BLaER1 treated with 17β-estradiol and CSF1 and Interleukin-3, amounts not matched to agents 10 nM and 100 nM (cell line): Measurements from ENCODE around the gene MZF1.

Experiments used
- H3K27ac ChIP-seq, 11 experiments: shearing (Covaris generic); formaldehyde crosslinking; 2 replicates each; pipeline ENCODE4 v1.8.1; 2022
- H3K27me3 ChIP-seq, 11 experiments: shearing (Covaris generic); formaldehyde crosslinking; 2 replicates each; pipeline ENCODE4 v1.8.1; 2022
- H3K36me3 ChIP-seq, 11 experiments: shearing (Covaris generic); formaldehyde crosslinking; 2 replicates each; pipeline ENCODE4 v1.8.1; 2022
- H3K4me1 ChIP-seq, 10 experiments: shearing (Covaris generic); formaldehyde crosslinking; 2 replicates each; pipeline ENCODE4 v1.8.1; 2022
- H3K4me2 ChIP-seq, 11 experiments: shearing (Covaris generic); formaldehyde crosslinking; 2 replicates each; pipeline ENCODE4 v1.8.1; 2022
- H3K4me3 ChIP-seq, 10 experiments: shearing (Covaris generic); formaldehyde crosslinking; 2 replicates each; pipeline ENCODE4 v1.8.1; 2022
- H3K9ac ChIP-seq, 11 experiments: shearing (Covaris generic); formaldehyde crosslinking; 2 replicates each; pipeline ENCODE4 v1.8.1; 2022
- H3K9me3 ChIP-seq, 11 experiments: shearing (Covaris generic); formaldehyde crosslinking; replicated peaks in 1 of 11; 2 replicates each; pipeline ENCODE4 v1.8.1; 2022
- H4K20me1 ChIP-seq, 11 experiments: shearing (Covaris generic); formaldehyde crosslinking; 2 replicates each; pipeline ENCODE4 v1.8.1; 2022
- Cebpa-rat ChIP-seq, 11 experiments: shearing (Covaris generic); IDR thresholded peaks; 2 replicates each; pipeline ENCODE4 v1.8.1; 2022

The MZF1 gene

GRCh38 chr19:58549664-58550361 lies 23.3 kb downstream of the MZF1 start:
- Histone ChIP-seq H3K36me3 (peaks cover 74 to 94% (median 87%) of the 10 kb centered on the region in 11 experiments), H4K20me1 (peaks cover 65 to 97% (median 87%) of the 10 kb centered on the region in 11 experiments), H3K27me3 (peaks cover 0 to 4% (median 0%) of the 10 kb centered on the region in 11 experiments; a peak in 2 of 22 replicates), H3K4me3 (no peak overlapping the region), H3K9me3 (peaks cover 0 to 5% (median 0%) of the 10 kb centered on the region in 11 experiments; a peak in 4 of 22 replicates), H3K4me1 (peaks cover 35 to 81% (median 48%) of the 10 kb centered on the region in 10 experiments), H3K4me2 (peak overlapping the region in 1 of 11 experiments; percentile 20; a peak in 1 of 22 replicates), H3K9ac (0 out of 22 replicates have a peak overlapping the region, but pooled peaks of 1 of the 11 experiments have one; percentile 10), H3K27ac (no peak overlapping the region)
- TF ChIP-seq Cebpa-rat (IDR thresholded peaks at IDR 0.05): no peak

GRCh38 chr19:58548859-58549663 lies 24.1 kb downstream of the MZF1 start:
- Histone ChIP-seq H3K4me3 (no peak overlapping the region; a peak in 1 of 20 replicates), H3K9me3 (peaks cover 0 to 6% (median 0%) of the 10 kb centered on the region in 11 experiments; a peak in 4 of 22 replicates), H4K20me1 (peaks cover 67 to 96% (median 91%) of the 10 kb centered on the region in 11 experiments), H3K27ac (no peak overlapping the region), H3K4me2 (peak overlapping the region in 3 of 11 experiments; percentile 10 to 20 (median 11); a peak in 2 of 22 replicates), H3K4me1 (peaks cover 31 to 77% (median 43%) of the 10 kb centered on the region in 10 experiments), H3K36me3 (peaks cover 74 to 93% (median 87%) of the 10 kb centered on the region in 11 experiments), H3K9ac (peak overlapping the region in 2 of 11 experiments; percentile 2 to 33; a peak in 1 of 22 replicates), H3K27me3 (peaks cover 0 to 4% (median 0%) of the 10 kb centered on the region in 11 experiments; a peak in 2 of 22 replicates)
- TF ChIP-seq Cebpa-rat (IDR thresholded peaks at IDR 0.05): no peak

DNA sequence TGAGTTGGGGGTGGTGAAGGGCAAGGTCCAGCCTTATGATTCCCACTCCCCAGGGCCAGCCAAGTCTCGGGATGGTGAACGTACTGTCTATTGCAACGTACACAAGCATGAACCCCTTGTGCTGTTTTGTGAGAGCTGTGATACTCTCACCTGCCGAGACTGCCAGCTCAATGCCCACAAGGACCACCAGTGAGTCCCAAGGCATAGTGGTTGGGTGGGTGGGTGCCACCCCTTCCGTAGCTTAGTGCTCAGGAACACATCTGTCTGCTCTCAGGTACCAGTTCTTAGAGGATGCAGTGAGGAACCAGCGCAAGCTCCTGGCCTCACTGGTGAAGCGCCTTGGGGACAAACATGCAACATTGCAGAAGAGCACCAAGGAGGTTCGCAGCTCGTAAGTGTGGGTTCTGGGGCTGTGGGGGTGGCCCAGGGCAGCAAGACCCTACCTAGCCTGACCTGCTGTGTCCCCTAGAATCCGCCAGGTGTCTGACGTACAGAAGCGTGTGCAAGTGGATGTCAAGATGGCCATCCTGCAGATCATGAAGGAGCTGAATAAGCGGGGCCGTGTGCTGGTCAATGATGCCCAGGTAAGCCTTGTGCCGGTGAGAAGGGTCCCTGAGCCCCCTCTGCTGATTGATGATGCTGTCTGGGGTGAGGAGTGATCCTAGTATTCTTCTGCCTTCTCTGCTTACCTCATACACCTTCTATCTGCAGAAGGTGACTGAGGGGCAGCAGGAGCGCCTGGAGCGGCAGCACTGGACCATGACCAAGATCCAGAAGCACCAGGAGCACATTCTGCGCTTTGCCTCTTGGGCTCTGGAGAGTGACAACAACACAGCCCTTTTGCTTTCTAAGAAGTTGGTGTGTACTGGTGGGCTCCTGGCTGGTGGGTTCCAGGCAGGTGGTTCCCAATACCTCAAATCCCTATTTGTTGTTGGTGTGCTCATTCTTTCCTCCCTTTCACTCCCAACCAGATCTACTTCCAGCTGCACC lies 25.5 kb downstream of the MZF1 start:
- H3K36me3 ChIP-seq: peaks cover 64 to 79% (median 76%) of the 10 kb centered on the region in 11 experiments
- H3K27me3 ChIP-seq: peaks cover 0 to 4% (median 0%) of the 10 kb centered on the region in 11 experiments; a peak in 2 of 22 replicates
- peak overlapping the region in 5 of 10 experiments; percentile 14 to 100 (median 31); a peak in 4 of 20 replicates for H3K4me3 ChIP-seq
- peaks cover 67 to 83% (median 82%) of the 10 kb centered on the region in 11 experiments for H4K20me1 ChIP-seq
- no peak for TF ChIP-seq Cebpa-rat (IDR thresholded peaks at IDR 0.05)
- peaks cover 25 to 73% (median 40%) of the 10 kb centered on the region in 10 experiments for H3K4me1 ChIP-seq
- no peak overlapping the region for H3K27ac ChIP-seq
- H3K4me2 ChIP-seq: peak overlapping the region; percentile 36 to 100 (median 88); a peak in 20 of 22 replicates
- peak overlapping the region; percentile 19 to 61 (median 43); a peak in 15 of 22 replicates for H3K9ac ChIP-seq
- H3K9me3 ChIP-seq: peaks cover 0 to 6% (median 0%) of the 10 kb centered on the region in 11 experiments; a peak in 4 of 22 replicates

- TF ChIP-seq Cebpa-rat (IDR thresholded peaks at IDR 0.05): no peak
- peaks cover 0 to 6% (median 0%) of the 10 kb centered on the region in 11 experiments; a peak in 4 of 22 replicates for H3K9me3 ChIP-seq
- H3K9ac ChIP-seq: peak overlapping the region; percentile 89 to 100 (median 96)
- peaks cover 25 to 63% (median 42%) of the 10 kb centered on the region in 10 experiments for H3K4me1 ChIP-seq
- H4K20me1 ChIP-seq: peaks cover 62 to 68% (median 66%) of the 10 kb centered on the region in 11 experiments
- peak overlapping the region in 10 of 11 experiments; percentile 88 to 99 (median 97); a peak in 18 of 22 replicates for H3K27ac ChIP-seq
- H3K27me3 ChIP-seq: peaks cover 0 to 4% (median 0%) of the 10 kb centered on the region in 11 experiments; a peak in 2 of 22 replicates
- peak overlapping the region; percentile 90 to 100 (median 100) for H3K4me3 ChIP-seq
- peak overlapping the region; percentile 88 to 100 (median 98) for H3K4me2 ChIP-seq
- peaks cover 48 to 64% (median 61%) of the 10 kb centered on the region in 11 experiments for H3K36me3 ChIP-seq
Measured at GRCh38 chr19:58546019-58546530, 27.1 kb downstream of the MZF1 start.

DNA sequence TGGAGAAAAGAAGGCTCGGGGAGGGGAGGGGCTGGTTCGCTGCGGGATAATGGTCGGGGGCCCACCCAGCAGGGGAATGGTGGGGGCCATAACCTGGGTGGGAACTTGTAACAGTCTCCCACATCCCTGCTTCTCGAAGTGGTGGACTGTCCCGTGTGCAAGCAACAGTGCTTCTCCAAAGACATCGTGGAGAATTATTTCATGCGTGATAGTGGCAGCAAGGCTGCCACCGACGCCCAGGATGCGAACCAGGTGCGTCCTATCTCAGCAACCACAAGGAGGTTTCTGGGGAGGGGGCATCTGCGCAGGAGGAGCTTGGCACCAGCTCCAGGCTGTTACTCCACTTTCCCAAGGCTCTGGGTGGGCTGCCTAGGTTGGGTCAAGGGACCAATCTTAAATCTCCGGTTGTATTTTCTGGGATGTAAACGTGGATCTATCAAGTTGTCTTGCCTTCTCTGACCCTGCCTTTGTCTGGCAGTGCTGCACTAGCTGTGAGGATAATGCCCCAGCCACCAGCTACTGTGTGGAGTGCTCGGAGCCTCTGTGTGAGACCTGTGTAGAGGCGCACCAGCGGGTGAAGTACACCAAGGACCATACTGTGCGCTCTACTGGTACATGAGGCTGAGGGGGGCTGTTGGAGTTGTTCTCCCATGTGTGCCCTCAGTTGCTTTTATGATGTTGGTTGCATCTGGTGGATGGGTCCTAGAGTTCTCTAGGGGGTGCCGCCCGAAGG lies 27.7 kb downstream of the MZF1 start:
- Histone ChIP-seq H3K4me1 (peaks cover 25 to 59% (median 42%) of the 10 kb centered on the region in 10 experiments), H3K4me3 (peak overlapping the region; percentile 90 to 100 (median 100)), H3K27ac (peak overlapping the region; percentile 88 to 99 (median 96); a peak in 21 of 22 replicates), H3K9me3 (peaks cover 0 to 6% (median 0%) of the 10 kb centered on the region in 11 experiments; a peak in 4 of 22 replicates), H3K36me3 (peaks cover 42 to 58% (median 55%) of the 10 kb centered on the region in 11 experiments), H3K9ac (peak overlapping the region; percentile 89 to 100 (median 96)), H4K20me1 (peaks cover 56 to 61% (median 60%) of the 10 kb centered on the region in 11 experiments), H3K27me3 (peaks cover 0 to 4% (median 0%) of the 10 kb centered on the region in 11 experiments; a peak in 2 of 22 replicates), H3K4me2 (peak overlapping the region; percentile 88 to 100 (median 98))
- TF ChIP-seq Cebpa-rat (IDR thresholded peaks at IDR 0.05): no peak

GRCh38 chr19:58544591-58545285 lies 28.4 kb downstream of the MZF1 start:
- peaks cover 25 to 55% (median 38%) of the 10 kb centered on the region in 10 experiments for H3K4me1 ChIP-seq
- peaks cover 0 to 6% (median 0%) of the 10 kb centered on the region in 11 experiments; a peak in 4 of 22 replicates for H3K9me3 ChIP-seq
- TF ChIP-seq Cebpa-rat (IDR thresholded peaks at IDR 0.05): no peak
- H3K36me3 ChIP-seq: peaks cover 35 to 50% (median 48%) of the 10 kb centered on the region in 11 experiments
- H3K9ac ChIP-seq: peak overlapping the region; percentile 89 to 100 (median 96)
- peaks cover 49 to 54% (median 53%) of the 10 kb centered on the region in 11 experiments for H4K20me1 ChIP-seq
- H3K27me3 ChIP-seq: peaks cover 0 to 4% (median 0%) of the 10 kb centered on the region in 11 experiments; a peak in 2 of 22 replicates
- H3K4me3 ChIP-seq: peak overlapping the region; percentile 90 to 100 (median 100)
- peak overlapping the region; percentile 88 to 100 (median 98) for H3K4me2 ChIP-seq
- peak overlapping the region; percentile 88 to 99 (median 96) for H3K27ac ChIP-seq
